Lower lobe of right lung (tissue), 2 donors: ENCODE results near the gene RBP4. TPM values are rescaled to one million over a fixed set of nuclear protein-coding genes. Genes with fewer than 3 reads are reported as not detected.

Source experiments
- ATAC-seq, 2 donors: fragments of 200-7000 bp; cut with Tn5 transposase; one replicate each; pipeline ENCODE4 v1.9.1; 2020 to 2022; ENCODE audit warnings: mild to moderate bottlenecking in 2 of 2, moderate library complexity in 2 of 2
- DNase-seq: peaks from one replicate; pipeline ENCODE4 v3.0.0-alpha.2; 2020
- H3K27ac ChIP-seq: fragments of 200-600 bp; one replicate; pipeline ENCODE4 v1.8.0; 2022
- H3K27me3 ChIP-seq: fragments of 200-600 bp; one replicate; pipeline ENCODE4 v1.8.0; 2022; ENCODE audit warnings: low read depth
- H3K36me3 ChIP-seq: fragments of 200-600 bp; one replicate; pipeline ENCODE4 v1.8.0; 2022; ENCODE audit warnings: mild to moderate bottlenecking
- H3K4me1 ChIP-seq: fragments of 200-600 bp; one replicate; pipeline ENCODE4 v1.8.0; 2022
- H3K4me3 ChIP-seq: fragments of 200-600 bp; one replicate; pipeline ENCODE4 v1.8.0; 2022; ENCODE audit warnings: mild to moderate bottlenecking
- H3K9me3 ChIP-seq: fragments of 200-600 bp; one replicate; pipeline ENCODE4 v1.8.0; 2022
- intact Hi-C: fragments of 100-400 bp; cut with DNase I; formaldehyde crosslinking; loops from one replicate; pipeline ENCODE4 v1.11.0; 2022
- total RNA-seq: library from RNA; stranded (reverse); fragmentation: NEBNext Ultra II Directional; extraction: Animal tissue kit (Norgen Biotek cat#: 25700); gene quantifications from one replicate; pipeline ENCODE4 v1.2.1, GENCODE V29; 2021
- TF ChIP-seq, protein P1 (sequence below): fragments of 200-600 bp; IDR thresholded peaks from one replicate; pipeline ENCODE4 v1.8.0; 2022; ENCODE audit warnings: antibody characterized with exemption, mild to moderate bottlenecking
- donor health status: DM: no; HTN: yes; CAD: no; lungs with severe emphysema.

Gene RBP4
- total RNA-seq, 1 donor from 2014 or later = 17.4 TPM

GRCh38 chr10:93579985-93580711, 20.9 kb downstream of the RBP4 start:
- Histone ChIP-seq H3K27ac (no peak overlapping the region), H3K4me1 (no peaks in the 10 kb centered on the region), H3K36me3 (no peaks in the 10 kb centered on the region), H3K27me3 (no peaks in the 10 kb centered on the region), H3K9me3 (no peaks in the 10 kb centered on the region), H3K4me3 (no peak overlapping the region)
- no peak for DNase-seq
- ATAC-seq = no peak
- TF ChIP-seq, protein P1, sequence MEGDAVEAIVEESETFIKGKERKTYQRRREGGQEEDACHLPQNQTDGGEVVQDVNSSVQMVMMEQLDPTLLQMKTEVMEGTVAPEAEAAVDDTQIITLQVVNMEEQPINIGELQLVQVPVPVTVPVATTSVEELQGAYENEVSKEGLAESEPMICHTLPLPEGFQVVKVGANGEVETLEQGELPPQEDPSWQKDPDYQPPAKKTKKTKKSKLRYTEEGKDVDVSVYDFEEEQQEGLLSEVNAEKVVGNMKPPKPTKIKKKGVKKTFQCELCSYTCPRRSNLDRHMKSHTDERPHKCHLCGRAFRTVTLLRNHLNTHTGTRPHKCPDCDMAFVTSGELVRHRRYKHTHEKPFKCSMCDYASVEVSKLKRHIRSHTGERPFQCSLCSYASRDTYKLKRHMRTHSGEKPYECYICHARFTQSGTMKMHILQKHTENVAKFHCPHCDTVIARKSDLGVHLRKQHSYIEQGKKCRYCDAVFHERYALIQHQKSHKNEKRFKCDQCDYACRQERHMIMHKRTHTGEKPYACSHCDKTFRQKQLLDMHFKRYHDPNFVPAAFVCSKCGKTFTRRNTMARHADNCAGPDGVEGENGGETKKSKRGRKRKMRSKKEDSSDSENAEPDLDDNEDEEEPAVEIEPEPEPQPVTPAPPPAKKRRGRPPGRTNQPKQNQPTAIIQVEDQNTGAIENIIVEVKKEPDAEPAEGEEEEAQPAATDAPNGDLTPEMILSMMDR = no peak
- intact Hi-C loops = no loop called here

DNA sequence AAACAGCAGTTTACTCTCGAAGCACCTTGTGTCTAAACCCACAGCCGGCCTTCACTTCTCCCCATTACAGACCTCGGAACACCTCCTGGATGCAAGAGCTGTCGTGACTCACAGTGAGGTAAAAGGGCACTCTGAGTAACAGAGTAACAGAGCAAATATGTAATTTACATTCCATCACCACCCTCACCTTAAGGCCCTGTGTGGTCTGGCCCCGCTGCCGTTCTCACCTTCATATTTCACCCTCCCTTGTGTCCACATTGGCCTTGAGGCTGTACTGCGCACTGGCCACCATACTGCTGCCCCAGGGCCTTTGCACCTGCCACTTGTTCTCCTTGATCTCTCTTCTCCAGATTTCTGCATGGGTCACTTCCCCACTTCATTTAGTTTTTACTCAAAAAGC, 21.9 kb downstream of the RBP4 start:
- no peak overlapping the region for H3K27ac ChIP-seq
- DNase-seq (no peak), ATAC-seq (no peak)
- H3K27me3 ChIP-seq = no peaks in the 10 kb centered on the region
- no peaks in the 10 kb centered on the region for H3K9me3 ChIP-seq
- H3K36me3 ChIP-seq = no peaks in the 10 kb centered on the region
- intact Hi-C loops = no loop called here
- TF ChIP-seq, protein P1 = no peak
- H3K4me1 ChIP-seq = no peaks in the 10 kb centered on the region
- no peak overlapping the region for H3K4me3 ChIP-seq

DNA sequence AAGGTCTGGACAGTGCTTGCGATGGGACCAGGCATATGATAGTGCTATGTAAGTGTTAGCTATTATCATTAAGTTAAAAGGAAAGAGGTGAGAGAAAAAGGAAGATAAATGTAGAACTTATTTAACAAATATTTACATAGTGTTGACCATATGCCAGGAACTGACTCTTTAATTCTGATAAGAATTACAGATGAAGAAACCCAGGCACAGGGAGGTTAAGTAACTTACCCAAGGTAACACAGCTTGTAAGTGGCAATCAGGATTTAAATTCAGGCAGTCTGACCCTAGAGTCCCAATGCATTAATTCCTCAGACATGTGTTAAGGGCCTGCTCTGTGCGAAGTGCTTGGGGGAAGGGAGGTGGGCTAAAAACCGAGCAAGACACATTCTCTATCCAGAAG, 23.5 kb downstream of the RBP4 start:
- no peak for ATAC-seq

DNA sequence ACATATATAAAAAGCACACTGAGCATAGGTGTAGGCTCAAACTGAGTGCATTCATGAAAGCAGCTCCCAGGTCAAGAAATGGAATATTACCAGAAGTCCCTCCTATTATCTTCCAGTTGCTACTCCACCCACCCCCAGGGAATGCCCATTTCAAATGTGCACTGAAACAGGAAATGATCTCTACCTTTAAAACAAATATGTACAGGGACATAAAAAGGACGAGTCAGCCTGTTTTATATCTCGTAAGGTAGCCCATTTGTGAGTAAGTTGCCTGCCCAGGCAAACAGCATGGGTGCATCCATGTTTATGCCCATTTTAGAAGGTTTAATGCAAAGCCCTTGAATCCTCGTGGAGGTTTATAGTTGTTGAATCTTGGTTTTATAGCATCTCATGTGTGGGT, 24.1 kb downstream of the RBP4 start:
- DNase-seq = no peak
- H3K9me3 ChIP-seq = no peaks in the 10 kb centered on the region
- intact Hi-C loops = no loop called here
- peaks cover 3% of the 10 kb centered on the region for H3K27me3 ChIP-seq
- no peak for ATAC-seq
- H3K4me1 ChIP-seq = peaks cover 14% of the 10 kb centered on the region
- H3K4me3 ChIP-seq = no peak overlapping the region
- TF ChIP-seq, protein P1 = no peak
- H3K27ac ChIP-seq = no peak overlapping the region
- H3K36me3 ChIP-seq = no peaks in the 10 kb centered on the region

More for the DNA sequence above, 23.5 kb downstream of the RBP4 start:
- TF ChIP-seq, protein P1 = no peak
- intact Hi-C loops = no loop called here
- Histone ChIP-seq H3K27ac (no peak overlapping the region), H3K4me3 (no peak overlapping the region), H3K4me1 (peaks cover 11% of the 10 kb centered on the region), H3K36me3 (no peaks in the 10 kb centered on the region), H3K9me3 (no peaks in the 10 kb centered on the region), H3K27me3 (peaks cover 3% of the 10 kb centered on the region)
- no peak for DNase-seq

- intact Hi-C loops = no loop called here
- ATAC-seq (no peak), DNase-seq (no peak)
- Histone ChIP-seq H3K4me1 (peaks cover 14% of the 10 kb centered on the region), H3K27me3 (peaks cover 13% of the 10 kb centered on the region), H3K36me3 (no peaks in the 10 kb centered on the region), H3K27ac (no peak overlapping the region), H3K9me3 (no peaks in the 10 kb centered on the region), H3K4me3 (no peak overlapping the region)
- TF ChIP-seq, protein P1 = no peak
Measured at GRCh38 chr10:93573924-93574323, 27.1 kb downstream of the RBP4 start.
